Adrenal gland (tissue), 12 donors: ENCODE measurements around the gene CEP162. TPM values are rescaled to one million over a fixed set of nuclear protein-coding genes. Genes with fewer than 3 reads are reported as not detected.
"Not testable (repeated sequence)": the region's sequence is repeated elsewhere in the genome, so short reads cannot be mapped to it uniquely, and the experiment has no call there.

Experiments used
- DNase-seq, 7 donors: peaks; one replicate each; pipeline ENCODE4 v3.0.0-alpha.2; 2019 to 2020
- H3K27ac ChIP-seq, 5 donors: fragments of 200-600 bp; sonication (generic) in 4 of 5; 1 replicate in 3 of 5; 2 replicates in 2 of 5; pipeline versions ENCODE4 v1.5.1 to v1.8.0; 2016 to 2020; ENCODE audit warnings: mild to moderate bottlenecking in 1 of 5
- H3K27me3 ChIP-seq: fragments of 200-600 bp; 2 replicates; pipeline ENCODE4 v1.8.0; 2021
- H3K36me3 ChIP-seq, 2 donors: fragments of 200-600 bp; replicated peaks in 1 of 2; 1 replicate in 1 of 2; 2 replicates in 1 of 2; pipeline versions ENCODE4 v1.5.1 to v1.8.0; 2018 to 2022
- H3K4me1 ChIP-seq, 2 donors: fragments of 200-600 bp; replicated peaks in 1 of 2; 1 replicate in 1 of 2; 2 replicates in 1 of 2; pipeline versions ENCODE4 v1.5.1 to v1.8.0; 2018 to 2021
- H3K4me3 ChIP-seq, 4 donors: fragments of 200-600 bp; sonication (generic) in 3 of 4; one replicate each; pipeline ENCODE4 v1.5.1; 2016 to 2018
- H3K9me3 ChIP-seq, 3 donors: fragments of 200-600 bp; sonication (generic) in 1 of 3; replicated peaks in 1 of 3; 1 replicate in 2 of 3; 2 replicates in 1 of 3; pipeline versions ENCODE4 v1.5.1 to v1.8.0; 2016 to 2021
- CTCF ChIP-seq, 6 experiments: fragments of 450-650 bp in 4 of 6; fragments of 200-600 bp in 2 of 6; sonication (generic) in 1 of 6; IDR thresholded peaks; 1 replicate in 5 of 6; 2 replicates in 1 of 6; pipeline versions ENCODE4 v1.5.1 to v1.8.0; 2016 to 2021; ENCODE audit warnings: antibody characterized with exemption in 6 of 6, mild to moderate bottlenecking in 2 of 6, moderate library complexity in 1 of 6
- POLR2A ChIP-seq, 2 donors: fragments of 450-650 bp; IDR thresholded peaks; one replicate each; pipeline ENCODE4 v1.6.1; 2017; ENCODE audit warnings: antibody characterized with exemption in 2 of 2, mild to moderate bottlenecking in 2 of 2, moderate library complexity in 1 of 2
- WGBS, 4 donors: extraction: QIAGEN DNeasy Blood & Tissue Kit in 2 of 4; methylation state at CpG; one replicate each; pipeline versions ENCODE4 v1.1.5 to v1.1.7; 2013 to 2017; 5-methylcytosine and 5-hydroxymethylcytosine counted together
- intact Hi-C, 2 donors: fragments of 100-400 bp; cut with DNase I; formaldehyde crosslinking; loops; one replicate each; pipeline versions ENCODE4 v1.14.1 to v1.15.0; 2022 to 2023
- polyA plus RNA-seq, 3 donors: library from polyadenylated mRNA; stranded (reverse); fragments of 200-250 nt in 2 of 3; fragments of 350-450 nt in 1 of 3; fragmentation: Illumina TruSeq in 1 of 3; extraction: RNeasy Lipid Tissue Mini Kit (QIAGEN cat#74804) in 1 of 3; gene quantifications; one replicate each; pipeline ENCODE4 v1.2.3, GENCODE V29; 2013 to 2014
- total RNA-seq, 9 donors: library from RNA; depleted of rRNA in 4 of 9; stranded (reverse); fragments of >200 nt in 4 of 9; fragments of 120-200 nt in 1 of 9; fragmentation: NEBNext Ultra II Directional in 1 of 9; extraction: Animal tissue kit (Norgen Biotek cat#: 25700) in 1 of 9; gene quantifications; one replicate each; pipeline versions ENCODE4 v1.1.0 to v1.2.4, GENCODE V29; 2013 to 2023
- donor health status: healthy with polysubstance abuse.
- donor health status: Bipolar disorder and iron deficiency.
- donor health status: DM: yes; HTN: yes; CAD: no.
- donor health status: DM: no; HTN: no; CAD: no.
- donor health status: DM: no; HTN: no; CAD: no.
- donor health status: DM: yes; HTN: yes; CAD: no.

CEP162 gene
- total and polyA plus RNA-seq, 12 donors: 3.2 to 15.5 (median 6.3) TPM

GRCh38 chr6:84107495-84107894, 119.9 kb downstream of the CEP162 start:
- TF ChIP-seq POLR2A (IDR thresholded peaks at IDR 0.05): no peak
- TF ChIP-seq CTCF (IDR thresholded peaks at IDR 0.05): no peak
- no peaks in the 10 kb centered on the region for H3K9me3 ChIP-seq
- H3K27me3 ChIP-seq: no peaks in the 10 kb centered on the region
- H3K27ac ChIP-seq: no peak overlapping the region
- H3K36me3 ChIP-seq: no peaks in the 10 kb centered on the region
- intact Hi-C loops: no loop called here
- H3K4me1 ChIP-seq: no peaks in the 10 kb centered on the region
- DNase-seq: no peak
- no peak overlapping the region for H3K4me3 ChIP-seq

- DNase-seq, H3K27ac ChIP-seq, intact Hi-C loops, H3K36me3 ChIP-seq, H3K27me3 ChIP-seq, H3K9me3 ChIP-seq, H3K4me1 ChIP-seq, H3K4me3 ChIP-seq: not testable (repeated sequence)
- WGBS, 4 donors: 77 to 89% (median 80%) methylated on average over 3 of the region's 3 CpGs
Observed at GRCh38 chr6:84105215-84105924, 122.1 kb downstream of the CEP162 start.

- WGBS, 4 donors: 8 to 18% (median 10%) methylated on average over 1 of the region's 1 CpG
- intact Hi-C loops: no loop called here
- no peaks in the 10 kb centered on the region for H3K4me1 ChIP-seq
Observed at GRCh38 chr6:84103029-84103428, 124.4 kb downstream of the CEP162 start.

GRCh38 chr6:84095156-84095555, 132.3 kb downstream of the CEP162 start:
- Histone ChIP-seq H3K27ac (no peak overlapping the region), H3K4me3 (no peak overlapping the region), H3K4me1 (no peaks in the 10 kb centered on the region), H3K36me3 (no peaks in the 10 kb centered on the region), H3K27me3 (no peaks in the 10 kb centered on the region), H3K9me3 (no peaks in the 10 kb centered on the region)
- no peak for TF ChIP-seq CTCF (IDR thresholded peaks at IDR 0.05)
- TF ChIP-seq POLR2A (IDR thresholded peaks at IDR 0.05): no peak
- intact Hi-C loops: no loop called here
- DNase-seq: no peak

More at GRCh38 chr6:84103029-84103428, 124.4 kb downstream of the CEP162 start:
- no peaks in the 10 kb centered on the region for H3K27me3 ChIP-seq
- H3K4me3 ChIP-seq: no peak overlapping the region
- no peaks in the 10 kb centered on the region for H3K36me3 ChIP-seq
- H3K9me3 ChIP-seq: no peaks in the 10 kb centered on the region
- TF ChIP-seq CTCF (IDR thresholded peaks at IDR 0.05) (no peak), POLR2A (IDR thresholded peaks at IDR 0.05) (no peak)
- DNase-seq: no peak
- no peak overlapping the region for H3K27ac ChIP-seq
